Measurements from ENCODE around the gene TLR9. TPM values are rescaled to one million over a fixed set of nuclear protein-coding genes. Genes with fewer than 3 reads are reported as not detected.

TLR9 gene
- total RNA-seq, 1 experiment from 2014 or later = not detected

GRCh38 chr3:52262447-52262846, 37.0 kb upstream of the TLR9 start:
- Histone ChIP-seq H3K36me3 (ENCODE audit: control insufficient read depth, insufficient read depth, low read length) (peaks cover 35% of the 10 kb centered on the region), H3K4me1 (ENCODE audit: control insufficient read depth, insufficient read depth, low read length) (no peaks in the 10 kb centered on the region), H3K27me3 (ENCODE audit: control insufficient read depth, insufficient read depth, low read length) (no peaks in the 10 kb centered on the region), H3K4me3 (ENCODE audit: low read depth in 2 of 2, low read length in 2 of 2) (no peak overlapping the region), H3K27ac (ENCODE audit: low read length) (no peak overlapping the region), H3K9me3 (ENCODE audit: control insufficient read depth, insufficient read depth, low read depth, low read length) (no peaks in the 10 kb centered on the region)
- DNase-seq (ENCODE audit: low read depth, low spot score) (no peak), ATAC-seq (no peak)
- POLR2A ChIA-PET = no interaction called here
- CTCF ChIA-PET = no interaction called here
- in situ Hi-C loops (cut with HindIII; ENCODE audit: low pct_unique_long_range_greater_than_20kb, low sequenced_read_pairs) = no loop called here
- TF ChIP-seq CTCF (IDR thresholded peaks at IDR 0.05) (no peak), POLR2AphosphoS5 (IDR thresholded peaks at IDR 0.05; ENCODE audit: low read depth, low read length) (no peak), TCF7L2 (IDR thresholded peaks at IDR 0.05; ENCODE audit: low read depth, low read length) (no peak), REST (IDR thresholded peaks at IDR 0.05; ENCODE audit: insufficient read depth in 1 of 2, low read depth in 2 of 2, low read length in 1 of 2) (no peak), SIN3A (IDR thresholded peaks at IDR 0.05; ENCODE audit: borderline replicate concordance, insufficient read depth, low read depth, low read length) (no peak)
- intact Hi-C loops (cut with micrococcal nuclease; ENCODE audit: unreplicated experiment) = no loop called here
- BruUV-seq (replicated peaks) = no TSS peak

- H3K27me3 ChIP-seq (ENCODE audit: control insufficient read depth, insufficient read depth, low read length) = no peaks in the 10 kb centered on the region
- ChIA-PET POLR2A (no interaction called here), CTCF (no interaction called here)
- no peak overlapping the region for H3K27ac ChIP-seq (ENCODE audit: low read length)
- peaks cover 35% of the 10 kb centered on the region for H3K36me3 ChIP-seq (ENCODE audit: control insufficient read depth, insufficient read depth, low read length)
- intact Hi-C loops (cut with micrococcal nuclease; ENCODE audit: unreplicated experiment) = no loop called here
- DNase-seq (ENCODE audit: low read depth, low spot score) = no peak
- TF ChIP-seq POLR2AphosphoS5 (IDR thresholded peaks at IDR 0.05; ENCODE audit: low read depth, low read length) (no peak), REST (IDR thresholded peaks at IDR 0.05; ENCODE audit: insufficient read depth in 1 of 2, low read depth in 2 of 2, low read length in 1 of 2) (no peak), CTCF (IDR thresholded peaks at IDR 0.05) (no peak), SIN3A (IDR thresholded peaks at IDR 0.05; ENCODE audit: borderline replicate concordance, insufficient read depth, low read depth, low read length) (no peak), TCF7L2 (IDR thresholded peaks at IDR 0.05; ENCODE audit: low read depth, low read length) (no peak)
- H3K9me3 ChIP-seq (ENCODE audit: control insufficient read depth, insufficient read depth, low read depth, low read length) = no peaks in the 10 kb centered on the region
- BruUV-seq (replicated peaks) = no TSS peak
- in situ Hi-C loops (cut with HindIII; ENCODE audit: low pct_unique_long_range_greater_than_20kb, low sequenced_read_pairs) = no loop called here
- no peaks in the 10 kb centered on the region for H3K4me1 ChIP-seq (ENCODE audit: control insufficient read depth, insufficient read depth, low read length)
- no peak overlapping the region for H3K4me3 ChIP-seq (ENCODE audit: low read depth in 2 of 2, low read length in 2 of 2)
- no peak for ATAC-seq
Measured at GRCh38 chr3:52259448-52259847, 34.0 kb upstream of the TLR9 start.
